Suppressor macrophage treated with lipopolysaccharide for 4 hours (primary cell): ENCODE results near the gene KDM3A.
A peak's percentile ranks its signal among the peaks of the same experiment; 100 is the strongest.
"Not testable (repeated sequence)": the region's sequence is repeated elsewhere in the genome, so short reads cannot be mapped to it uniquely, and the experiment has no call there.

Experiments
- DNase-seq: peaks from one replicate; pipeline ENCODE4 v3.0.0-alpha.2; 2020

KDM3A gene

DNA sequence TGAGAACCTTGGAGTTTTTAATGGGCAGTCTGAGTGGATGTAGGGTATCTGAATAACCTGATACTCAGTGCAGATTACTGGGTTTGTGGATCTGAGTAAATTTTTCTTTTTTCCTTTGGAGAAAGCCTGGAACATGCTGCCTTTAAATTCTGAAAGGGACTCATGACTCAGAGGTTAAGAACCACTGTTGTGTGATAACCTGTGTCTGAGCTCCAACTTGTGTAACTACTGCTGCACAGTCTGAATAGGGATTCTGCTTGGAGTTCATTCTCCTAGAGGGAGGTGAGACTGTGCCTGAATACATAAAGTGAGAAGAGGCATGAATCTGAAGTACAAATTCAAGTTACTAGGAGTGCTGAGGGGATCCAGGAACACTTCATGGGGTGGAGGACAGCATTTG, 36.2 kb downstream of the KDM3A start:
- DNase-seq: no peak

DNA sequence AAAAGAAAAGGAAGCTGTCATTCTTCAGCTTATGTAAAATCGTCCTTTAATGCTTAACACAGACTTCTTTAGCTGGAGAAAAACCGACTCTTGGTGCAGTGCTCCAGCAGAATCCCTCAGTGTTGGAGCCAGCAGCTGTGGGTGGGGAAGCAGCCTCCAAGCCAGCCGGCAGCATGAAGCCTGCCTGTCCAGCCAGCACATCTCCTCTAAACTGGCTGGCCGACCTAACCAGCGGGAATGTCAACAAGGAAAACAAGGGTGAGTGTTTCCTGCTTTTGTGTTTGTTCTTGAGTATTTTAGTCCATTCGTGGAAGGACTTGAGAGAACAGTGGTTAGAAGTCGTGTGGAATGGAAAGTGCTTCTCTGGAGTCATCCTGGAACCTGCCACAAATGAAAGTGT, 38.9 kb downstream of the KDM3A start:
- no peak for DNase-seq

GRCh38 chr2:86482034-86482433, 40.9 kb downstream of the KDM3A start:
- DNase-seq: no peak

GRCh38 chr2:86484385-86484784, 43.2 kb downstream of the KDM3A start:
- DNase-seq: no peak

GRCh38 chr2:86485103-86485502, 43.9 kb downstream of the KDM3A start:
- DNase-seq: no peak

- DNase-seq: no peak
Measured at GRCh38 chr2:86485802-86486201, 44.6 kb downstream of the KDM3A start.

DNA sequence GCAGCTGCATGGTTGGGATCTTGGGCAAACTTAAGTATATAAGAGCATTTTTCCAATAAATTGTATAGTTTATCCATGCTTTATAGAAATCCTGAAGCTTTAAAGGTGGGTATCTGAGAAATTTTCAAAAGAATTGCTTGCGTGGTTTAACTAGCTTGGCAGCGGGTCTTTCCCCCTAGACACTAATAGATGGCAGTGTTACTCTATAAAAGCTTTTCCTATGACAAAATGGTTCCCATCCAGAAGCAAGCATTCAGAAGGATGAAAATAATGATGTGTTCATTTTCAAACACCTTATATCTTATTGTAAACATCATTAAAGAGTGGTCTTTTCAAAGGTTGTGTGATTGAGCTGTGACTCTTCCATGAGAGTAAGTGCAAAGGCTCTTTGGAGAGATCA, 45.9 kb downstream of the KDM3A start:
- DNase-seq: no peak

DNA sequence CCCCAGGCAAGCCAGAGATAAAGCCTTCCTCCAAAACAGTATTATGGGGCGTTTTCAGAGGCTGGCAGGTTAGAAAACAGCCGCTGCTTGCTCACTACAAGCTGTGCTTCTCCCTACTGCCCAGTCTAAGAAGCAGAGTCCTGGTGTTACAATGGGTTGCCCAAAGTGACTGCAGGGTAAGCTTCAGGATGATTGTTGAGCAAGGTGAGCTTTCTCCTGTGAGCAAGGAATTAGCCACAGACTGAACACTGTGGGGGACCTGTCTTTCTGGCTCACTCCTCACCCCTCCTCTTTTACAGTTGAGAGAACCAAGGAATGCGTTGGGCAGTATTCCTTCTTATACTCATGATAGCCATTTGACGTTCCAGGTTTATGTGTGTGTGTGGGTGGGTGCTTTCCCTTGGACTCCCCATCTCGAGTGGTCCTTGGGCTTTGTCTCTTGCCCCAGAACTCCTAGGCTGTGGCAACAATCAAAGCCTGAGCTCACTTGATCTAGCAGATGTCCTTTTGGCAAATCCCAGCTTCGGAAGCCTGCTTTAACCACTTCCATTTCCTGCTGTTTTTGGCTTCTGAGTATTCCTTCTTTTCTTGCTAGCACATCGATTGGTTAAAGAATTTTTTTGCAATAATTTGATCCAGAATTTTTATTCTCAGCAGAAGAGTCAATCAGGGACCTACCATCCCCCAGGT, 47.5 kb downstream of the KDM3A start:
- no peak for DNase-seq

DNA sequence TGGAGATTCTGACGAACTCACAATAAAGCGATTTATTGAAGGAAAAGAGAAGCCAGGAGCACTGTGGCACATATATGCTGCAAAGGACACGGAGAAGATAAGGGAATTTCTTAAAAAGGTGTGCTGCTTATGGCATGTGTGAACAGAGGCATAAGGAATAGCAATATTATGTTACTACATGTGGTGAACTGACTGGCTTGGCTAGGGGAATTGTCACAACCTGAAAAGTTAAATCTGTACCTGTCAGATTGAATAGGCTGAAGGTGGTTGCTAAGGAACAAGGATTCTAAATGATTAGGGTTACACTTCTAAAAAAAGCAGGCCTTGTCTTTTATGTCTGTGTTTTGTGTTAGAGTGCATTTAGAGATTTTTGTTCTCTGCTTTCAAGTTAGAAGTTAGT, 48.4 kb downstream of the KDM3A start:
- no peak for DNase-seq

- DNase-seq: no peak
Measured at GRCh38 chr2:86490245-86490644, 49.1 kb downstream of the KDM3A start.

DNA sequence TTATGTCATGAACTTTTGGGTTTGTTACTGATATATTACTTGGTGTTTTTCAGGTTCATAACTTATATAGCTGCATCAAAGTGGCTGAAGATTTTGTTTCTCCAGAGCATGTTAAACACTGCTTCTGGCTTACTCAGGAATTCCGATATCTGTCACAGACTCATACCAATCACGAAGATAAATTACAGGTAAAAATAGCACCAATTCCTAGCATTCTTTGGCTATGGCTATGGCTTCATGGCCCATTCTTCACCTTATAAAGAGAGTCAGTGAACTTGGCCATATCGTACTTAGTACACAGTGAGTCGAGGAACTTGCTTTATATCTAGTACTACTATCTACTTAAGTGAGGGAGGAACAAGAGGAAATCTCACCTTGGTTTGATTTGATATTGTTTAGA, 49.9 kb downstream of the KDM3A start:
- no peak for DNase-seq

- DNase-seq: no peak
Measured at GRCh38 chr2:86492048-86492453, 50.9 kb downstream of the KDM3A start.

GRCh38 chr2:86496391-86496790, 55.2 kb downstream of the KDM3A start:
- DNase-seq: not testable (repeated sequence)

DNA sequence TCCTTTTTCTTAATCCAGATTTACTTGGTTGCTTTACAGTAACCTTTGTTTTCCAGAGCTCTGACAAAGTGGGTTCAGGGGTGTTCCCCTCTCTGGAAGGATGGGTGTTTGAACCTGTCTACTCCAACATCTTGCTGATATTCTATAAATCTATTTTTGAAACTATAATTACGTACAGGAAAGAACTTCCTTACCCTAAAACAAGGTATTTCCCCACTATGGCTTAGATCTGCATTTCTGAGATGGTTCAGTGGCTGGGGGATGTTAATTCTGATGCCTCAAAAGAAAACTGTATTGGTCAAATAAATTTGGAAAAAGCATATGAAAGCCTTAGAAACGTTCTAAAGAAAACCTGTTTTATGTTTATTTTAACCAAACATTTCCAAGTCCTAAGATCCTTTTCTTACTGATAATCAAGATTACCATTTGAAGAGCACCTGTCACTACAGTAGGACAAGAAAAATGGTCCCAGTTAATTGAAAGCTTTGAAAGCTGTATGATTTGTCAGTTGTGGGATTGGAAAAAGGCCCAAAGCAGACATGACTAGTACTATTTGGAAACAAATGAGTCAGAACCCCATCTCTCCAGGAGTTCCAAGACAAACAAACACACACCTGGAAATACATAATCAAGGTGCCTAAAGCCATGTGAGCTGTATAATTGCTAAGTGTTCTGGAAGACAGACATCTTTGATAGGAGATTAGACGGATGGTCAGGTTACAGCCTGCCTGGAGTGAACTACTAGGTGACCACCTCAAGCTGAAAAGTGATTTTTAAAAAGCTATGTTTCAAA, 57.5 kb downstream of the KDM3A start:
- no peak for DNase-seq

DNA sequence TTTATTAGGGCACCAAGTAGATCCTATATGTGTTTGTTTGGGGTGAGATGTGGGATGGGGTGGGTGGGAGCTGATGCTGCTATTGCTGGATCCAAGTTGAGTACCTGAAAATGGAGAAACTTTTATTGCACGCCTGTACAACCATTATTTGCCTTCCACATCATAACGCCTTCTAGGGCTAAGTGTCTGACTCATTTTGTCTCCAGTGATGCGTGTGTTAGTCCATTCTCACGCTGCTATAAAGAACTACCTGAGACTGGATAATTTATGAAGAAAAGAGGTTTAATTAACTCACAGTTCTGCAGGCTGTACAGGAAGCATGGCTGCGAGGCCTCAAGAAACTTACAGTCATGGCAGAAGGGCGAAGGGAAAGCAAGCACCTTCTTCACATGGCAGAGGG, 58.2 kb downstream of the KDM3A start:
- no peak for DNase-seq

DNA sequence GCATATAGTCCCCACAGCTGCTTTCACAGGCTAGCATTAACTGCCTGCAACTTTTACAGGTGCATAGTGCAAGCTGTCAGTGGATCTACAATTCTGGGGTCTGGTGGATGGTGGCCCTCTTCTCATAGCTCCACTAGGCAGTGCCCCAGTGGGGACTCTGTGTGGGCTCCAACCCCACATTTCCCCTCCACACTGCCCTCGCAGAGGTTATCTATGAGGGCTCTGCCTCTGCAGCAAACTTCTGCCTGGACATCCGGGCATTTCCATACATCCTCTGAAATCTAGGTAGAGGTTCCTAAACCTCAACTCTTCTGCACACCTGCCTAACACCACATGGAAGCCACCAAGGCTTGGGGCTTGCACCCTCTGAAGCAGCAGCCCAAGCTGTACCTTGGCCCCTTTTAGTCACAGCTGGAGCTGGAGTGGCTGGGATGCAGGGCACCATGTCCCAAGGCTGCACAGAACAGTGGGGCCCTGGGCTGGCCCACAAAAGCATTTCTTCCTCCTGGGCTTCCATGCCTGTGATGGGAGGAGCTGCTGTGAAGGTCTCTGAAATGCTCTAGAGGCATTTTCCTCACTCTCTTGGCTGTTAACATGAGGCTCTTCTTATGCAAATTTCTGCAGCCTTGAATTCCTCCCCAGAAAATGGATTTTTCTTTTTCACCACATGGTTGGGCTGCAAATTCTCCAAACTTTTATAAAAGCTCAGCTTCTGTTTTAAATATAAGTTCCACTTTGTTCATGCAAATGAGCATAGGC, 59.3 kb downstream of the KDM3A start:
- DNase-seq: no peak

DNA sequence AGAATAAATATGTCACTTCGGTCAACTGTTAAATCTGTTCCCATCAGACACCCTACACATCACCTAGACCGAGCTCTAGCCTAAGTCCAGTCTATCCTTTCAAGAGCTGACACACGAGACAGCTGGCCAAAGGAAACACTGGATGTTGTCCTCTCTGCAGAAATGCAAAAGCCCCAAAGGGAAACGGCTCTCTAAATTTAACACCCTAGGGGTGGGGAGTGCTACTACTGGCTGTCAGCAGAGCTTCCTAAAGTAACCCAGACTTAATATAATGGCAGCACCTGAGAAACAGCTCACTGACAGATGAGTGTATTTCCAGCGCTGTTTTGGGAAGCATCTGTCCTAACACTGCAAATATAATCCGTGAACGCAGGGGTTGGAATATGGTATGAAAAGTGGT, 66.4 kb downstream of the KDM3A start:
- no peak for DNase-seq

GRCh38 chr2:86510436-86510933, 69.3 kb downstream of the KDM3A start:
- no peak for DNase-seq

- no peak for DNase-seq
Measured at GRCh38 chr2:86512034-86512433, 70.9 kb downstream of the KDM3A start.

GRCh38 chr2:86512892-86513291, 71.7 kb downstream of the KDM3A start:
- DNase-seq: no peak

DNA sequence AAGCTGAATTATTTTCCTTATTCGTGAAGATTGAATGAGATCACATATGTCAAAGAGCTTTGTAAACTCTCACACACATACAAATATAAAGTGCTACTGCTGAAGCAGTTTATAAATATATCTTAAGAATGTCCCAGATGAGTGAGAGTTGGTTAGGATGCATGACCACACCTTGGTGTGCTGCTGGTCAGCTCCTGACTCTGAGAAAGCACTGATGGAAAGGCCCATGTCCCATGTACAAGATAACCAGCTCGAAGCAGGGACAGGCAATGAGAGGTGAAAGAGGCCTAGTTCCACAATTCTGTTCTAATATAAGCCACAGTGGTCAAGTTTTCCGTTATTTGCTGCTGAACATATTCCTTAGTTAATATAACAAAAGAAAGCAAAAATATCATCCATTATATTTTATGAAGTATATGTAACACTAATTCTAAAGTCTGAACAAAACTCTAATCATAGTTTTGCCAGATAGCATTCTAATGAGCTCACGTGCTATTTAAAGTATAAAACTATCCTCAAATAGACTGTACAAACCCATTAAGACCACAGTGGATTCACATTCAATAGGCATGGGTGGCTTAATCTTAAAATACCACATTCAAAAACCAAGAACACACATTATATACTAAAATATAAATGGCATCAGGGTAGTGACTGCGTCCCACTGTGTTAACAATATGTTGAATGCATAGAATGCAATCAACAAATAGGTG, 72.9 kb downstream of the KDM3A start:
- no peak for DNase-seq

DNA sequence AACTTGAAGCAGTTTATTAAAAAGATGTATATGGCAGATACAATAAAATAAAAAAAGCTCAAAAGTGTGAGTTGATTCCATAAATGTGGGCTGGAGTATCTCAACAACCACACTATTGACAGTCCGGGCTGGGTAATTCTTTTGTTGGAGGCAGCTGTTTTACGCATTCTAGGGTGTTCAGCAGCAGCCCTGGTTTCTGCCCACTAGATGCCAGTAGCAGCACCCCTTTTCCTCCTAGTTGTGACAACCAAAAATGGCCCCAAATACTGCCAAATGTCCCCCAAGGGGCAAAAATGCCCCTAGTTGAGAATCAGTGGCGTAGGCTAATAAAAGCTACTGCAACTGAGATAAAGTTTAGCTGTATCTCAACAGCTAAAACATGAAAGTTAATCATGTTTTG, 77.3 kb downstream of the KDM3A start:
- peak; percentile 7 for DNase-seq

GRCh38 chr2:86519349-86519748, 78.2 kb downstream of the KDM3A start:
- DNase-seq: no peak
